ENCODE results near the gene CDC42BPB.

GRCh38 chr14:103057028-103057371 lies 349 bp downstream of the CDC42BPB start:
- TF ChIP-seq MAX (CRISPR knock-in tag; IDR thresholded peaks at IDR 0.05): no peak
- TF ChIP-seq ZMAT4 (CRISPR knock-in tag; IDR thresholded peaks at IDR 0.05): no peak
- TF ChIP-seq JUN (CRISPR knock-in tag; IDR thresholded peaks at IDR 0.05): no peak

All from WTC11 (cell line).